Cardiac fibroblast (primary cell): ENCODE measurements around the gene CYRIA.
A peak's percentile ranks its signal among the peaks of the same experiment; 100 is the strongest.

Source experiments
- DNase-seq, 2 donors: peaks; one replicate each; pipeline versions ENCODE4 v3.0.0 to v3.0.0-alpha.2; 2010; ENCODE audit warnings: low read depth in 2 of 2
- H3K4me3 ChIP-seq, 2 donors: replicated peaks in 1 of 2; 1 replicate in 1 of 2; 2 replicates in 1 of 2; pipeline ENCODE4 v1.5.1; 2011; ENCODE audit warnings: low read depth in 2 of 2, low read length in 2 of 2, mild to moderate bottlenecking in 2 of 2, moderate library complexity in 1 of 2
- CTCF ChIP-seq: IDR thresholded peaks from one replicate; pipeline ENCODE4 v1.5.1; 2011; ENCODE audit warnings: low read depth, mild to moderate bottlenecking, low read length, inconsistent platforms

CYRIA gene

DNA sequence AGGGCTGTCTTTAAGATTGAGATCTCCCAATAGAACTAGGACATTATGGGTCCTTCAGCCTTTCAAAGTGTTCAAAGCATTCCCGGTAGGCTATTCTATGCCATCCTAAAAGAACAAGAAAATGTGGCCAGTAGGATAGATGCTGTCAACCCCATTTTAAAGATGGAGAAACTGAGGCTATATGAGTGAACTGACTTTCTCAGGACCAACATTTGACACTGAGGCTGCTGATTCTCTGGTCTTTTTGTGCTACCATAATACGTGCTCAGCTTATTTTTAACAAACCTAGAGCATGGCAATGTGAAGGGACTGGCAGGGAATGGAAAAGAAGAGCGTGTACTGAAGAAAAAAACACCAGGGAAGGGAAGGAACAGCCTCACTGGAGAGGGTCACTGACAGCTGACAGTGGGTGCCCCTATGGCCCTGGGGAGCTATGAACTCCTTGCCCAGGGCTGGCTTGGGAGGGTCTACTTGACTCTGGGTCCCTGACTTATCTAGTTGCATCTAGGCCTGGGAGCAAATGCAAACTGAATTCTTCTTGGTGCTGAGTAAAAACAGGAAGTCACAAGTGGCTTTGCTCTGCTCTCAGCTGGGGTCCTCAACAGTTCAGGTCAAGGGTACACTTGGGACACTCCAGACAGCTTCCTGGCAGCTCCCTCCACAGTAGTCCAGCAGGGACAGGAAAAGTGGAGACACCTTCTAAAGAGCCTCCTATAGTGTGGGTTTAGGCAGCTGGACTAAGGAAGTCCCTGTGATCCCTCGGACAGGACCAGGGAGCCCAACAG lies 2.3 kb downstream of the CYRIA start:
- H3K4me3 ChIP-seq: no peak overlapping the region
- no peak for DNase-seq
- TF ChIP-seq CTCF: no peak

- TF ChIP-seq CTCF: peak; percentile 4
- no peak overlapping the region for H3K4me3 ChIP-seq
- peak; percentile 32 to 80 for DNase-seq
These were observed 3.4 kb downstream of the CYRIA start for GRCh38 chr2:16661936-16662839.

DNA sequence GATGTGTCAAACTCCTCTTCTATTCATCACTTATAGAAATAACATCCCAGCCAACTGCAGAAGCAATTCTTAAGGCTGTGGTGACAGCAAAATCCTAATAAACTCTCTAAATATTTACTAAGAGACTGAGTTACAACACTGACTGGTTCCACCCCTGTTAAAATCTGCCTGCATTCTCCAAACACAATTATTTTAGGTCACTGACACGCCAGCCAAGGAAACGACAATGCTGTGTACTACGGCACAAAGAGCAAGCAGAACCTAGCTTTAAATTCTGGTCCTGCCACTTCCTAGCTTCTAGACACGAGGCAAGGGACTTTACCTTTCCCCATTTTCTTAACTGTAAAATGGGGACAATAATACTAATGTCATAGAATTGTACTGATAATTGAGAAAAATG lies 4.1 kb downstream of the CYRIA start:
- TF ChIP-seq CTCF: no peak

DNA sequence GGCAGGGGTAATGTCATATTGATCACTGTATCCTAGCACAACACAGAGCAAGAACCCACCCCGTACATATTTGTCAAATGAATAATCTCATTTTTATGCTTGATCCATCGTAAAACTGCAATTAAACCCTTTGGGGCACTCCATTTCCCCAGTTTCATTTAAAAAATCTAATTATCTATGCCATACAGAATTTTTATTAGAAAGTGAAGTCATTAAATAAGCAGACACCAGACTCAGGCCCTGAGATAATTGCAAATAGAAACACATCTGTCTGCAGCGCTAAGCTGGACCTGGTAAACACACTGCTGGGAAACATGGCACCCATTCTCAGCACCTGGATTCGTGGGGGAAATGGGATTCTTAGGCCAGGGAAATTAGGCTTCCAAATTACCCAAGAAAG lies 5.1 kb downstream of the CYRIA start:
- no peak overlapping the region for H3K4me3 ChIP-seq
- no peak for DNase-seq
- no peak for TF ChIP-seq CTCF

More for the DNA sequence above, 4.1 kb downstream of the CYRIA start:
- DNase-seq: no peak
- H3K4me3 ChIP-seq: no peak overlapping the region

DNA sequence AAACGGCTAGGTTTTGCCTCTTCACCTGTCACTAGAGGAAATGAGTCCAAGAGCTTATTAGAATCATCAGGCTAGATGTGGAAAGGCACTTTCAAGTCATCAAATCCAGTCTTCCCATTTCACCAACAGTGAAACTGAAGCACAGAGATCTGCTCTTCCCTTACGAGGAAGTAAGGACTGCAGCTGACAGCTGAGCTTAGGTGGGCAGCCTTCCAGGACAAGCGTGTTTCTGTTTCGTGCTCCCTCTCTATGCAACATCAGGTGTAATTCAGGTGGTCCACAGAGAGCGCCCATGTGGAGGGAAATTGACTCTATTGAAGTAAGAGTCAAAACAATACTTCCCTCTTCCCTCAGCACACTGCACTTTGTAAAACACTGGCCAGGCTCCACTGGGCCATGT lies 5.5 kb downstream of the CYRIA start:
- H3K4me3 ChIP-seq: no peak overlapping the region
- no peak for DNase-seq
- no peak for TF ChIP-seq CTCF

DNA sequence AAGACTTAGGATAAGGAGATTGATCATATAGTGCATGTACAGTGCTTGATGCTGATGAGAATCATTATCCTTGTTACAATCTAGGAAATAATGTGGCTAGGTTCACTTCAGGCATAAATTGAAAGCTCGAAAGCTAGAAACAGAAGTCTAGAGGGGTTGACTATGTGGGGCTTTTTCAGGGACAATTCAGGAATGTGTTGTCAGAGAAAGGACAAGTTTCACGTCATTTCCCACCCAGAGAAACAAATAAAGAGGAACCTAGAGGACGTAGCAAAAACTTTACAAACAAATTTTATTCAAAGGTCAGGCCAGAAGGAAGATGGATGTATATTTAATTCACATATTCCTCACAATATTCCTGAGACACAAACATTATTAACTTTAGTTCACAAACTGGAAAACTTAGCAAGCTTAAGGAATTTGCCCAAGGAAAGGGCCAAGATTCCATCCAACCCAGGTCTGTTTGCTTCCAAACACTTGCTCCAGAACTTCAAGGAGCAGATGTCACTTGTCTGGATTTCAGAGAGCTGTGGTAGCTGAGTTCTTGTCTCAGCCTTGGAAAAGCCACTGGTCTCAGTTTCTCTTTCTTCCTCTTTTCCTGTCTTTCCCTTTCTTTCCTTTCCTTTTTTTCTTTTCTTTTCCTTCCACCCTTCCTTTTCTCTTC lies 7.4 kb downstream of the CYRIA start:
- no peak for TF ChIP-seq CTCF
- no peak overlapping the region for H3K4me3 ChIP-seq
- DNase-seq: no peak
